ENCODE results near the gene CSF2.

Gene CSF2

GRCh38 chr5:132073231-132074013 is at the start of gene CSF2:
Gene CSF2, plus strand, starts transcription at chr5:132073789. Its CDS starts 35 bp downstream, at chr5:132073824.
- Mint-ChIP-seq H3K36me3 (peaks cover 19% of the 10 kb centered on the region), H3K9me3 (no peaks in the 10 kb centered on the region), H3K27ac (peak within 1 kb of the TSS; percentile 33), H3K4me1 (peaks cover 64% of the 10 kb centered on the region), H3K27me3 (no peaks in the 10 kb centered on the region), H3K4me3 (peak within 1 kb of the TSS; percentile 81)
- ATAC-seq: peak; percentile 16

GRCh38 chr5:132024117-132024435 is 49.5 kb upstream of the CSF2 start:
- Mint-ChIP-seq H3K36me3 (no peaks in the 10 kb centered on the region), H3K4me1 (peaks cover 19% of the 10 kb centered on the region), H3K9me3 (no peaks in the 10 kb centered on the region), H3K27me3 (peaks cover 13% of the 10 kb centered on the region), H3K27ac (no peak overlapping the region), H3K4me3 (no peak overlapping the region)
- ATAC-seq: no peak

- peaks cover 21% of the 10 kb centered on the region for H3K27me3 Mint-ChIP-seq
- H3K4me3 Mint-ChIP-seq: no peak overlapping the region
- H3K4me1 Mint-ChIP-seq: peaks cover 14% of the 10 kb centered on the region
- H3K36me3 Mint-ChIP-seq: peaks cover 6% of the 10 kb centered on the region
- ATAC-seq: no peak
- no peak overlapping the region for H3K27ac Mint-ChIP-seq
- H3K9me3 Mint-ChIP-seq: no peaks in the 10 kb centered on the region
These were observed 48.7 kb upstream of the CSF2 start for GRCh38 chr5:132024789-132025402.

GRCh38 chr5:132025403-132025971 is 48.1 kb upstream of the CSF2 start:
- H3K27ac Mint-ChIP-seq: no peak overlapping the region
- peaks cover 27% of the 10 kb centered on the region for H3K27me3 Mint-ChIP-seq
- no peak overlapping the region for H3K4me3 Mint-ChIP-seq
- H3K4me1 Mint-ChIP-seq: peaks cover 8% of the 10 kb centered on the region
- ATAC-seq: no peak
- no peaks in the 10 kb centered on the region for H3K9me3 Mint-ChIP-seq
- H3K36me3 Mint-ChIP-seq: peaks cover 6% of the 10 kb centered on the region

GRCh38 chr5:132026516-132027008 is 47.0 kb upstream of the CSF2 start:
- peaks cover 28% of the 10 kb centered on the region for H3K27me3 Mint-ChIP-seq
- ATAC-seq: no peak
- H3K36me3 Mint-ChIP-seq: peaks cover 6% of the 10 kb centered on the region
- no peaks in the 10 kb centered on the region for H3K9me3 Mint-ChIP-seq
- H3K27ac Mint-ChIP-seq: no peak overlapping the region
- no peak overlapping the region for H3K4me3 Mint-ChIP-seq
- H3K4me1 Mint-ChIP-seq: no peaks in the 10 kb centered on the region

GRCh38 chr5:132027027-132027426 is 46.6 kb upstream of the CSF2 start:
- no peak overlapping the region for H3K27ac Mint-ChIP-seq
- H3K4me3 Mint-ChIP-seq: no peak overlapping the region
- H3K9me3 Mint-ChIP-seq: no peaks in the 10 kb centered on the region
- peaks cover 6% of the 10 kb centered on the region for H3K36me3 Mint-ChIP-seq
- no peaks in the 10 kb centered on the region for H3K4me1 Mint-ChIP-seq
- H3K27me3 Mint-ChIP-seq: peaks cover 28% of the 10 kb centered on the region
- no peak for ATAC-seq

- Mint-ChIP-seq H3K27ac (no peak overlapping the region), H3K4me3 (no peak overlapping the region), H3K9me3 (peaks cover 12% of the 10 kb centered on the region), H3K27me3 (peaks cover 47% of the 10 kb centered on the region), H3K4me1 (no peaks in the 10 kb centered on the region), H3K36me3 (peaks cover 20% of the 10 kb centered on the region)
- ATAC-seq: no peak
These were observed 43.8 kb upstream of the CSF2 start for GRCh38 chr5:132029609-132030330.

- no peak overlapping the region for H3K27ac Mint-ChIP-seq
- H3K9me3 Mint-ChIP-seq: peaks cover 12% of the 10 kb centered on the region
- peaks cover 20% of the 10 kb centered on the region for H3K36me3 Mint-ChIP-seq
These were observed 43.0 kb upstream of the CSF2 start for GRCh38 chr5:132030610-132031009.

GRCh38 chr5:132032196-132032595 is 41.4 kb upstream of the CSF2 start:
- Mint-ChIP-seq H3K4me3 (no peak overlapping the region), H3K36me3 (peaks cover 20% of the 10 kb centered on the region), H3K27ac (no peak overlapping the region), H3K4me1 (peaks cover 3% of the 10 kb centered on the region), H3K27me3 (peaks cover 47% of the 10 kb centered on the region), H3K9me3 (peaks cover 12% of the 10 kb centered on the region)
- ATAC-seq: no peak

More at GRCh38 chr5:132030610-132031009, 43.0 kb upstream of the CSF2 start:
- H3K4me1 Mint-ChIP-seq: no peaks in the 10 kb centered on the region
- no peak overlapping the region for H3K4me3 Mint-ChIP-seq
- peaks cover 47% of the 10 kb centered on the region for H3K27me3 Mint-ChIP-seq
- ATAC-seq: no peak

GRCh38 chr5:132033122-132033521 is 40.5 kb upstream of the CSF2 start:
- ATAC-seq: no peak
- Mint-ChIP-seq H3K27me3 (peaks cover 37% of the 10 kb centered on the region), H3K27ac (no peak overlapping the region), H3K9me3 (peaks cover 15% of the 10 kb centered on the region), H3K36me3 (peaks cover 20% of the 10 kb centered on the region), H3K4me1 (peaks cover 9% of the 10 kb centered on the region), H3K4me3 (no peak overlapping the region)

- Mint-ChIP-seq H3K36me3 (peaks cover 14% of the 10 kb centered on the region), H3K9me3 (peaks cover 15% of the 10 kb centered on the region), H3K4me1 (peaks cover 9% of the 10 kb centered on the region), H3K27ac (no peak overlapping the region), H3K4me3 (no peak overlapping the region), H3K27me3 (peaks cover 40% of the 10 kb centered on the region)
- no peak for ATAC-seq
These were observed 36.2 kb upstream of the CSF2 start for GRCh38 chr5:132037353-132037752.

- no peaks in the 10 kb centered on the region for H3K4me1 Mint-ChIP-seq
- no peaks in the 10 kb centered on the region for H3K36me3 Mint-ChIP-seq
- H3K27me3 Mint-ChIP-seq: peaks cover 39% of the 10 kb centered on the region
- ATAC-seq: no peak
- H3K4me3 Mint-ChIP-seq: no peak overlapping the region
- no peak overlapping the region for H3K27ac Mint-ChIP-seq
- no peaks in the 10 kb centered on the region for H3K9me3 Mint-ChIP-seq
These were observed 29.4 kb upstream of the CSF2 start for GRCh38 chr5:132044207-132044606.

- no peaks in the 10 kb centered on the region for H3K9me3 Mint-ChIP-seq
- H3K36me3 Mint-ChIP-seq: no peaks in the 10 kb centered on the region
- H3K4me3 Mint-ChIP-seq: no peak overlapping the region
- H3K27ac Mint-ChIP-seq: no peak overlapping the region
- no peaks in the 10 kb centered on the region for H3K4me1 Mint-ChIP-seq
- peak; percentile 9 for ATAC-seq
- peaks cover 37% of the 10 kb centered on the region for H3K27me3 Mint-ChIP-seq
These were observed 26.7 kb upstream of the CSF2 start for GRCh38 chr5:132046880-132047299.

- Mint-ChIP-seq H3K4me3 (no peak overlapping the region), H3K36me3 (no peaks in the 10 kb centered on the region), H3K9me3 (no peaks in the 10 kb centered on the region), H3K4me1 (no peaks in the 10 kb centered on the region), H3K27ac (no peak overlapping the region), H3K27me3 (peaks cover 25% of the 10 kb centered on the region)
- no peak for ATAC-seq
These were observed 24.5 kb upstream of the CSF2 start for GRCh38 chr5:132049093-132049492.

GRCh38 chr5:132049559-132049958 is 24.0 kb upstream of the CSF2 start:
- Mint-ChIP-seq H3K9me3 (no peaks in the 10 kb centered on the region), H3K36me3 (no peaks in the 10 kb centered on the region), H3K27me3 (peaks cover 25% of the 10 kb centered on the region), H3K4me3 (no peak overlapping the region), H3K4me1 (no peaks in the 10 kb centered on the region), H3K27ac (no peak overlapping the region)
- no peak for ATAC-seq
